ENCODE measurements around the gene FNDC3A. TPM values are rescaled to one million over a fixed set of nuclear protein-coding genes. Genes with fewer than 3 reads are reported as not detected.

Gene FNDC3A
- polyA plus RNA-seq, 1 donor = 60.1 TPM

- Histone ChIP-seq H3K4me3 (ENCODE audit: low read length) (no peak overlapping the region), H3K4me1 (ENCODE audit: control insufficient read depth, insufficient read depth, low read length) (no peaks in the 10 kb centered on the region), H3K9me3 (ENCODE audit: control insufficient read depth, low read depth, low read length) (no peaks in the 10 kb centered on the region), H3K27me3 (ENCODE audit: control insufficient read depth, insufficient read depth, low read length) (peaks cover 37% of the 10 kb centered on the region), H3K36me3 (ENCODE audit: control insufficient read depth, insufficient read depth, low read length) (no peaks in the 10 kb centered on the region), H3K27ac (ENCODE audit: low read length) (no peak overlapping the region)
- no peak for DNase-seq
- no CpG with 5 or more reads among the region's 5 CpGs for WGBS (ENCODE audit: insufficient coverage, low lambda C conversion rate)
Observed at GRCh38 chr13:49226613-49227012, 250.9 kb downstream of the FNDC3A start.

GRCh38 chr13:49234741-49235140 is 259.0 kb downstream of the FNDC3A start:
- Histone ChIP-seq H3K27ac (ENCODE audit: low read length) (no peak overlapping the region), H3K36me3 (ENCODE audit: control insufficient read depth, insufficient read depth, low read length) (no peaks in the 10 kb centered on the region), H3K27me3 (ENCODE audit: control insufficient read depth, insufficient read depth, low read length) (no peaks in the 10 kb centered on the region), H3K9me3 (ENCODE audit: control insufficient read depth, low read depth, low read length) (no peaks in the 10 kb centered on the region), H3K4me1 (ENCODE audit: control insufficient read depth, insufficient read depth, low read length) (no peaks in the 10 kb centered on the region), H3K4me3 (ENCODE audit: low read length) (no peak overlapping the region)
- no peak for DNase-seq
- WGBS (ENCODE audit: insufficient coverage, low lambda C conversion rate) = no CpG with 5 or more reads among the region's 3 CpGs

GRCh38 chr13:49235856-49236431 is 260.2 kb downstream of the FNDC3A start:
- H3K4me3 ChIP-seq (ENCODE audit: low read length) = no peak overlapping the region
- no peaks in the 10 kb centered on the region for H3K4me1 ChIP-seq (ENCODE audit: control insufficient read depth, insufficient read depth, low read length)
- WGBS (ENCODE audit: insufficient coverage, low lambda C conversion rate) = 90% methylated on average over 2 of the region's 6 CpGs
- H3K9me3 ChIP-seq (ENCODE audit: control insufficient read depth, low read depth, low read length) = no peaks in the 10 kb centered on the region
- no peak overlapping the region for H3K27ac ChIP-seq (ENCODE audit: low read length)
- no peaks in the 10 kb centered on the region for H3K27me3 ChIP-seq (ENCODE audit: control insufficient read depth, insufficient read depth, low read length)
- H3K36me3 ChIP-seq (ENCODE audit: control insufficient read depth, insufficient read depth, low read length) = no peaks in the 10 kb centered on the region
- no peak for DNase-seq

GRCh38 chr13:49238621-49239020 is 262.9 kb downstream of the FNDC3A start:
- Histone ChIP-seq H3K36me3 (ENCODE audit: control insufficient read depth, insufficient read depth, low read length) (no peaks in the 10 kb centered on the region), H3K9me3 (ENCODE audit: control insufficient read depth, low read depth, low read length) (no peaks in the 10 kb centered on the region), H3K4me3 (ENCODE audit: low read length) (no peak overlapping the region), H3K4me1 (ENCODE audit: control insufficient read depth, insufficient read depth, low read length) (no peaks in the 10 kb centered on the region), H3K27me3 (ENCODE audit: control insufficient read depth, insufficient read depth, low read length) (no peaks in the 10 kb centered on the region), H3K27ac (ENCODE audit: low read length) (no peak overlapping the region)
- WGBS (ENCODE audit: insufficient coverage, low lambda C conversion rate) = 100% methylated on average over 1 of the region's 2 CpGs
- DNase-seq = no peak

GRCh38 chr13:49240017-49240416 is 264.3 kb downstream of the FNDC3A start:
- no peak overlapping the region for H3K27ac ChIP-seq (ENCODE audit: low read length)
- H3K36me3 ChIP-seq (ENCODE audit: control insufficient read depth, insufficient read depth, low read length) = no peaks in the 10 kb centered on the region
- H3K4me1 ChIP-seq (ENCODE audit: control insufficient read depth, insufficient read depth, low read length) = no peaks in the 10 kb centered on the region
- no peak overlapping the region for H3K4me3 ChIP-seq (ENCODE audit: low read length)
- WGBS (ENCODE audit: insufficient coverage, low lambda C conversion rate) = no CpG with 5 or more reads among the region's 4 CpGs
- H3K9me3 ChIP-seq (ENCODE audit: control insufficient read depth, low read depth, low read length) = no peaks in the 10 kb centered on the region
- H3K27me3 ChIP-seq (ENCODE audit: control insufficient read depth, insufficient read depth, low read length) = no peaks in the 10 kb centered on the region
- no peak for DNase-seq

- Histone ChIP-seq H3K27me3 (ENCODE audit: control insufficient read depth, insufficient read depth, low read length) (no peaks in the 10 kb centered on the region), H3K27ac (ENCODE audit: low read length) (no peak overlapping the region), H3K4me1 (ENCODE audit: control insufficient read depth, insufficient read depth, low read length) (no peaks in the 10 kb centered on the region), H3K4me3 (ENCODE audit: low read length) (no peak overlapping the region), H3K36me3 (ENCODE audit: control insufficient read depth, insufficient read depth, low read length) (no peaks in the 10 kb centered on the region), H3K9me3 (ENCODE audit: control insufficient read depth, low read depth, low read length) (no peaks in the 10 kb centered on the region)
- WGBS (ENCODE audit: insufficient coverage, low lambda C conversion rate) = no CpG with 5 or more reads among the region's 7 CpGs
- DNase-seq = no peak
Observed at GRCh38 chr13:49241296-49241695, 265.6 kb downstream of the FNDC3A start.

GRCh38 chr13:49245101-49245500 is 269.4 kb downstream of the FNDC3A start:
- H3K4me3 ChIP-seq (ENCODE audit: low read length) = no peak overlapping the region
- peak in 1 of 2 donors; percentile 58 for DNase-seq
- no peaks in the 10 kb centered on the region for H3K9me3 ChIP-seq (ENCODE audit: control insufficient read depth, low read depth, low read length)
- H3K4me1 ChIP-seq (ENCODE audit: control insufficient read depth, insufficient read depth, low read length) = peaks cover 4% of the 10 kb centered on the region
- H3K27me3 ChIP-seq (ENCODE audit: control insufficient read depth, insufficient read depth, low read length) = no peaks in the 10 kb centered on the region
- peak overlapping the region; percentile 9 for H3K27ac ChIP-seq (ENCODE audit: low read length)
- H3K36me3 ChIP-seq (ENCODE audit: control insufficient read depth, insufficient read depth, low read length) = no peaks in the 10 kb centered on the region

GRCh38 chr13:49246850-49247642 is 271.3 kb downstream of the FNDC3A start:
- H3K4me3 ChIP-seq (ENCODE audit: low read length) = peak overlapping the region; percentile 91
- H3K9me3 ChIP-seq (ENCODE audit: control insufficient read depth, low read depth, low read length) = no peaks in the 10 kb centered on the region
- H3K27me3 ChIP-seq (ENCODE audit: control insufficient read depth, insufficient read depth, low read length) = no peaks in the 10 kb centered on the region
- peaks cover 4% of the 10 kb centered on the region for H3K4me1 ChIP-seq (ENCODE audit: control insufficient read depth, insufficient read depth, low read length)
- peak overlapping the region; percentile 77 for H3K27ac ChIP-seq (ENCODE audit: low read length)
- DNase-seq = no peak
- peaks cover 3% of the 10 kb centered on the region for H3K36me3 ChIP-seq (ENCODE audit: control insufficient read depth, insufficient read depth, low read length)
- no CpG with 5 or more reads among the region's 4 CpGs for WGBS (ENCODE audit: insufficient coverage, low lambda C conversion rate)

GRCh38 chr13:49247643-49248621 is 272.2 kb downstream of the FNDC3A start, which contains the start of gene CDADC1:
CDADC1 (plus strand) TSS chr13:49247925; CDS start chr13:49248038, 113 bp downstream.
- peaks cover 4% of the 10 kb centered on the region for H3K4me1 ChIP-seq (ENCODE audit: control insufficient read depth, insufficient read depth, low read length)
- 0% methylated on average over 7 of the region's 56 CpGs for WGBS (ENCODE audit: insufficient coverage, low lambda C conversion rate)
- no peaks in the 10 kb centered on the region for H3K27me3 ChIP-seq (ENCODE audit: control insufficient read depth, insufficient read depth, low read length)
- DNase-seq = peak; percentile 96
- H3K27ac ChIP-seq (ENCODE audit: low read length) = peak within 1 kb of the TSS; percentile 77
- H3K4me3 ChIP-seq (ENCODE audit: low read length) = peak within 1 kb of the TSS; percentile 91
- H3K9me3 ChIP-seq (ENCODE audit: control insufficient read depth, low read depth, low read length) = no peaks in the 10 kb centered on the region
- peaks cover 3% of the 10 kb centered on the region for H3K36me3 ChIP-seq (ENCODE audit: control insufficient read depth, insufficient read depth, low read length)

- H3K9me3 ChIP-seq (ENCODE audit: control insufficient read depth, low read depth, low read length) = no peaks in the 10 kb centered on the region
- peaks cover 4% of the 10 kb centered on the region for H3K4me1 ChIP-seq (ENCODE audit: control insufficient read depth, insufficient read depth, low read length)
- peak in 1 of 2 donors; percentile 14 for DNase-seq
- H3K4me3 ChIP-seq (ENCODE audit: low read length) = peak overlapping the region; percentile 91
- H3K27me3 ChIP-seq (ENCODE audit: control insufficient read depth, insufficient read depth, low read length) = no peaks in the 10 kb centered on the region
- peaks cover 3% of the 10 kb centered on the region for H3K36me3 ChIP-seq (ENCODE audit: control insufficient read depth, insufficient read depth, low read length)
- H3K27ac ChIP-seq (ENCODE audit: low read length) = peak overlapping the region; percentile 77
- WGBS (ENCODE audit: insufficient coverage, low lambda C conversion rate) = no CpG with 5 or more reads among the region's 6 CpGs
Observed at GRCh38 chr13:49248622-49249002, 272.9 kb downstream of the FNDC3A start.
